Middle frontal gyrus (tissue), 1 donor: ENCODE measurements around the gene TGDS.
"Not testable (repeated sequence)": the region's sequence is repeated elsewhere in the genome, so short reads cannot be mapped to it uniquely, and the experiment has no call there.

Source experiments
- DNase-seq: peaks from one replicate; pipeline ENCODE4 v3.0.0-alpha.2; 2015; ENCODE audit warnings: low spot score; ENCODE audit errors: extremely low spot score

The TGDS gene

GRCh38 chr13:94553766-94554165 lies 42.2 kb downstream of the TGDS start:
- DNase-seq: no peak

- DNase-seq: no peak
Measured at GRCh38 chr13:94552095-94552494, 43.9 kb downstream of the TGDS start.

- DNase-seq: peak; percentile 6
Measured at GRCh38 chr13:94550062-94550738, 45.8 kb downstream of the TGDS start.

- peak; percentile 86 for DNase-seq
Measured at GRCh38 chr13:94549232-94550061, 46.5 kb downstream of the TGDS start.

GRCh38 chr13:94548821-94549231 lies 47.1 kb downstream of the TGDS start:
- DNase-seq: no peak

GRCh38 chr13:94548382-94548781 lies 47.6 kb downstream of the TGDS start:
- no peak for DNase-seq

- DNase-seq: no peak
Measured at GRCh38 chr13:94546061-94546839, 49.7 kb downstream of the TGDS start.

- DNase-seq: no peak
Measured at GRCh38 chr13:94544922-94545321, 51.0 kb downstream of the TGDS start.

GRCh38 chr13:94542917-94543316 lies 53.0 kb downstream of the TGDS start:
- no peak for DNase-seq

- DNase-seq: no peak
Measured at GRCh38 chr13:94537740-94538630, 58.0 kb downstream of the TGDS start.

- DNase-seq: no peak
Measured at GRCh38 chr13:94535775-94536174, 60.2 kb downstream of the TGDS start.

- no peak for DNase-seq
Measured at GRCh38 chr13:94535231-94535630, 60.7 kb downstream of the TGDS start.

GRCh38 chr13:94534166-94534565 lies 61.8 kb downstream of the TGDS start:
- DNase-seq: no peak

- DNase-seq: not testable (repeated sequence)
Measured at GRCh38 chr13:94532278-94532677, 63.7 kb downstream of the TGDS start.

GRCh38 chr13:94526956-94527355 lies 69.0 kb downstream of the TGDS start:
- DNase-seq: not testable (repeated sequence)

GRCh38 chr13:94525781-94526180 lies 70.2 kb downstream of the TGDS start:
- no peak for DNase-seq

GRCh38 chr13:94524407-94524806 lies 71.5 kb downstream of the TGDS start:
- DNase-seq: no peak
